Right lobe of liver (tissue), 6 donors: ENCODE results near the gene CEP85L. TPM values are rescaled to one million over a fixed set of nuclear protein-coding genes. Genes with fewer than 3 reads are reported as not detected.

ENCODE experiments used
- ATAC-seq, 4 donors: fragments of 200-7000 bp; cut with Tn5 transposase; one replicate each; pipeline ENCODE4 v1.9.1; 2020; ENCODE audit warnings: mild to moderate bottlenecking in 4 of 4, moderate library complexity in 4 of 4
- DNase-seq, 3 donors: peaks; one replicate each; pipeline ENCODE4 v3.0.0-alpha.2; 2020
- H3K27ac ChIP-seq, 3 donors: fragments of 200-600 bp; one replicate each; pipeline ENCODE4 v1.8.0; 2022
- H3K27me3 ChIP-seq, 2 donors: fragments of 200-600 bp; one replicate each; pipeline ENCODE4 v1.8.0; 2022
- H3K36me3 ChIP-seq, 4 donors: fragments of 200-600 bp; sonication (generic) in 1 of 4; one replicate each; pipeline versions ENCODE4 v1.5.1 to v1.8.0; 2017 to 2022; ENCODE audit warnings: control low read depth in 1 of 4
- H3K4me1 ChIP-seq, 4 donors: fragments of 200-600 bp; sonication (generic) in 1 of 4; one replicate each; pipeline versions ENCODE4 v1.5.1 to v1.8.0; 2017 to 2022; ENCODE audit warnings: control low read depth in 1 of 4
- H3K4me3 ChIP-seq, 3 donors: fragments of 200-600 bp; one replicate each; pipeline ENCODE4 v1.8.0; 2022
- H3K9me3 ChIP-seq, 4 donors: fragments of 200-600 bp; sonication (generic) in 1 of 4; one replicate each; pipeline versions ENCODE4 v1.5.1 to v1.8.0; 2017 to 2022; ENCODE audit warnings: control low read depth in 1 of 4
- POLR2A ChIP-seq: fragments of 450-650 bp; IDR thresholded peaks from one replicate; pipeline ENCODE4 v1.6.1; 2017; ENCODE audit warnings: antibody characterized with exemption, mild to moderate bottlenecking
- WGBS: methylation state at CpG from one replicate; pipeline ENCODE4 v1.1.6; 2018; ENCODE audit warnings: low coverage, low lambda C conversion rate; ENCODE audit not compliant: insufficient coverage; ENCODE audit errors: missing lambda C conversion rate; 5-methylcytosine and 5-hydroxymethylcytosine counted together
- intact Hi-C, 2 donors: fragments of 100-400 bp; cut with DNase I; formaldehyde crosslinking; loops; one replicate each; pipeline versions ENCODE4 v1.11.2 to v1.14.1; 2022
- total RNA-seq, 6 experiments: library from RNA; depleted of rRNA in 2 of 6; stranded (reverse); fragments of >200 nt in 2 of 6; fragmentation: NEBNext Ultra II Directional in 3 of 6; extraction: Animal tissue kit (Norgen Biotek cat#: 25700) in 3 of 6; gene quantifications; one replicate each; pipeline versions ENCODE4 v1.1.0 to v1.2.4, GENCODE V29; 2016 to 2023
- TF ChIP-seq, protein P1 (sequence below), 4 donors: fragments of 200-600 bp in 3 of 4; fragments of 450-650 bp in 1 of 4; IDR thresholded peaks; one replicate each; pipeline versions ENCODE4 v1.5.1 to v1.8.0; 2016 to 2022; ENCODE audit warnings: antibody characterized with exemption in 4 of 4, mild to moderate bottlenecking in 2 of 4
- donor health status: DM: no; HTN: yes; CAD: no.
- donor health status: DM: no; HTN: no; CAD: no.
- donor health status: DM: no; HTN: no; CAD: no.
- donor health status: DM: no; HTN: yes; CAD: no.
- donor health status: DM: no; HTN: yes; CAD: no.

CEP85L gene
- total RNA-seq, 6 experiments from 2014 or later = 2.9 to 8.7 (median 4.1) TPM

DNA sequence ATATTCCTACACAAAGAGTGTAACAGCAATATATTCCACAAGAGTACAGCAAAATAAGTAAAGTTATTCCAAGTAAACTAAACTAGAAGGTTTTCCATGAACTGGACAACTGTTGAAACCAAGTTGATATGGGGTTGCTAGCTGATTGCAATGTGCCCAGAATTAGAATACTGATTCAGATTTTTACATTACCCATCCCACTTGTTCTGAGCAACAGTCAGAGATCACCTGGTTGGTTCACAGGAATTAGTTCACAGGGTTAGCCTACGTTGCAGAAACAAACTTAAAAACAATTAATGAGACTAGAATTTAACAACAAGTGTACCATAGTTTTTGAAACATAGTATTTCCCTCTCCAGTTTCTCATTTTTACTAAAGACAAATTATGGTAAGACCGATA, 49.1 kb downstream of the CEP85L start:
- DNase-seq = no peak
- Histone ChIP-seq H3K27ac (no peak overlapping the region), H3K27me3 (no peaks in the 10 kb centered on the region), H3K4me1 (no peaks in the 10 kb centered on the region), H3K36me3 (no peaks in the 10 kb centered on the region), H3K4me3 (no peak overlapping the region), H3K9me3 (no peaks in the 10 kb centered on the region)
- TF ChIP-seq, protein P1, sequence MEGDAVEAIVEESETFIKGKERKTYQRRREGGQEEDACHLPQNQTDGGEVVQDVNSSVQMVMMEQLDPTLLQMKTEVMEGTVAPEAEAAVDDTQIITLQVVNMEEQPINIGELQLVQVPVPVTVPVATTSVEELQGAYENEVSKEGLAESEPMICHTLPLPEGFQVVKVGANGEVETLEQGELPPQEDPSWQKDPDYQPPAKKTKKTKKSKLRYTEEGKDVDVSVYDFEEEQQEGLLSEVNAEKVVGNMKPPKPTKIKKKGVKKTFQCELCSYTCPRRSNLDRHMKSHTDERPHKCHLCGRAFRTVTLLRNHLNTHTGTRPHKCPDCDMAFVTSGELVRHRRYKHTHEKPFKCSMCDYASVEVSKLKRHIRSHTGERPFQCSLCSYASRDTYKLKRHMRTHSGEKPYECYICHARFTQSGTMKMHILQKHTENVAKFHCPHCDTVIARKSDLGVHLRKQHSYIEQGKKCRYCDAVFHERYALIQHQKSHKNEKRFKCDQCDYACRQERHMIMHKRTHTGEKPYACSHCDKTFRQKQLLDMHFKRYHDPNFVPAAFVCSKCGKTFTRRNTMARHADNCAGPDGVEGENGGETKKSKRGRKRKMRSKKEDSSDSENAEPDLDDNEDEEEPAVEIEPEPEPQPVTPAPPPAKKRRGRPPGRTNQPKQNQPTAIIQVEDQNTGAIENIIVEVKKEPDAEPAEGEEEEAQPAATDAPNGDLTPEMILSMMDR (IDR thresholded peaks at IDR 0.05) = no peak
- no peak for TF ChIP-seq POLR2A
- no peak for ATAC-seq
- intact Hi-C loops = no loop called here
- WGBS = 86% methylated on average over 2 of the region's 2 CpGs

GRCh38 chr6:118598324-118598723, 53.1 kb downstream of the CEP85L start:
- WGBS = 69% methylated on average over 2 of the region's 2 CpGs
- Histone ChIP-seq H3K4me3 (no peak overlapping the region), H3K9me3 (no peaks in the 10 kb centered on the region), H3K27ac (no peak overlapping the region), H3K27me3 (no peaks in the 10 kb centered on the region), H3K4me1 (no peaks in the 10 kb centered on the region), H3K36me3 (no peaks in the 10 kb centered on the region)
- intact Hi-C loops = no loop called here
- no peak for TF ChIP-seq POLR2A
- TF ChIP-seq, protein P1 (IDR thresholded peaks at IDR 0.05) = no peak
- ATAC-seq (no peak), DNase-seq (no peak)

DNA sequence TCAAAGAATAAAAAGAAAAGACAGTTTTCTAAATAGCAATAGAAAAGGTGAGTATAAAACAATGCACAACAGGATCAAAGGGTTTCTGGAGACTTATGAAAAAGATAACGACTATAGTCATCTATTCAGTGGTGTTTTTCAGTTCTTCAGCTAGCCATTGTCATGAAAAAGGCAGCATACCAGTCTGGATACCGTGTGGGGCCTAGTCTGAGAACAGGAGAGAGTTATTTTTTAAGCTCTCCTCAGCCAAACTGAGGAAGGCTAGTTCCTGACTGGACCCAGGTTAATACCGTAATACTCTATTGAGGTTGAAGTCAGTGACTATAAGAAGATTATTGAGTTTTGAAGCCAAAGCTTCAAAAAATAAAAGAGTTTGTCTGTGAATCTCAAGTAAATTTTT, 53.8 kb downstream of the CEP85L start:
- 85% methylated on average over 3 of the region's 3 CpGs for WGBS
- Histone ChIP-seq H3K9me3 (no peaks in the 10 kb centered on the region), H3K4me3 (no peak overlapping the region), H3K4me1 (peaks cover 0 to 1% (median 0%) of the 10 kb centered on the region in 4 donors), H3K27ac (no peak overlapping the region), H3K36me3 (no peaks in the 10 kb centered on the region), H3K27me3 (no peaks in the 10 kb centered on the region)
- intact Hi-C loops = no loop called here
- TF ChIP-seq, protein P1 (IDR thresholded peaks at IDR 0.05) = no peak
- no peak for TF ChIP-seq POLR2A
- DNase-seq (no peak), ATAC-seq (no peak)

GRCh38 chr6:118596774-118597320, 54.5 kb downstream of the CEP85L start:
- no peaks in the 10 kb centered on the region for H3K36me3 ChIP-seq
- no peak overlapping the region for H3K27ac ChIP-seq
- peaks cover 0 to 9% (median 0%) of the 10 kb centered on the region in 4 donors for H3K4me1 ChIP-seq
- H3K4me3 ChIP-seq = no peak overlapping the region
- TF ChIP-seq, protein P1 (IDR thresholded peaks at IDR 0.05) = no peak
- TF ChIP-seq POLR2A = no peak
- ATAC-seq (no peak), DNase-seq (no peak)
- no peaks in the 10 kb centered on the region for H3K9me3 ChIP-seq
- WGBS = 98% methylated on average over 5 of the region's 5 CpGs
- H3K27me3 ChIP-seq = no peaks in the 10 kb centered on the region
- intact Hi-C loops = no loop called here

GRCh38 chr6:118594877-118595276, 56.5 kb downstream of the CEP85L start:
- Histone ChIP-seq H3K27me3 (no peaks in the 10 kb centered on the region), H3K9me3 (no peaks in the 10 kb centered on the region), H3K27ac (no peak overlapping the region), H3K4me3 (no peak overlapping the region), H3K36me3 (no peaks in the 10 kb centered on the region), H3K4me1 (peaks cover 0 to 14% (median 0%) of the 10 kb centered on the region in 4 donors)
- ATAC-seq = no peak
- intact Hi-C loops = no loop called here
- no peak for DNase-seq
- WGBS = 62% methylated on average over 1 of the region's 1 CpG
- TF ChIP-seq, protein P1 (IDR thresholded peaks at IDR 0.05) = no peak
- TF ChIP-seq POLR2A = no peak
